Measurements from ENCODE around the gene PSAPL1.

The PSAPL1 gene

GRCh38 chr4:7436256-7436655 lies 1.5 kb upstream of the PSAPL1 start:
- Histone ChIP-seq H3K4me3 (IDR thresholded peaks at IDR 0.05; ENCODE audit: insufficient read depth, low read depth, low read length) (no peak overlapping the region), H3K27ac (no peak overlapping the region), H2AFZ (ENCODE audit: low read depth) (no peak overlapping the region), H3K4me2 (no peak overlapping the region), H3K27me3 (ENCODE audit: insufficient read depth, low read depth) (no peaks in the 10 kb centered on the region), H3K4me1 (ENCODE audit: low read depth, poor library complexity, severe bottlenecking) (no peaks in the 10 kb centered on the region), H4K20me1 (ENCODE audit: insufficient read depth) (no peaks in the 10 kb centered on the region), H3K79me2 (ENCODE audit: insufficient read depth, low read depth) (no peaks in the 10 kb centered on the region), H3K36me3 (ENCODE audit: insufficient read depth) (no peaks in the 10 kb centered on the region), H3K9ac (no peak overlapping the region)
- no peak for TF ChIP-seq CTCF (conservative IDR thresholded peaks at IDR 0.05; ENCODE audit: low read depth, low read length)

DNA sequence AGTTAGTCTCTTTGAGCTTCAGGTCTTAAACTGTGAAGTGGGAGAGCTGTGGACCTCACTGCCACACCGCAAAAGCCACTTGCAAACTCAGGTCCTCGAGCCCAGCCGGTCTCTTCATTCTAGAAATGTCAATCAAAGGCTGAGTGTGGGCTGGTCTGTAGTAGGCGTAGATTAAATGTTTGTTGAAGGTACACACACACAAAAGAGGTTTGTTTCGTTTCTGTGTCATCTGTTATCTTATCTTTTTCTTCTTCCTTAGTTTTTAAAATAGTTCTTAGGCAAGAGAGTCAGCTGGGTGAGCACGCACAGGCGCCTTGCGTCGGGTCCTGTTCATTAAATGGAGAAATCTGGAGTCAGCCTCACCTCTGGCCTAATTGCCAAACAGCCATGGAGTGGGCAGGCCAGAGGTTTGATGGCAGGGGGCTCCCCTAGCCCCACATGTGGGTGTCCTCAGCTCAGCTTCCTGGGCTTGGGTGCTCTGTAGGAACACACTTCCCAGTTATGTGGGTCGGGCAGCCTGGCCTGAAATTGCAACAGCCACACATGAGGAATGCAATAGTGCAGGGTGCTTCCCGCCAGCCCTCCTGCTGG lies 836 bp upstream of the PSAPL1 start:
- Histone ChIP-seq H3K79me2 (ENCODE audit: insufficient read depth, low read depth) (no peaks in the 10 kb centered on the region), H4K20me1 (ENCODE audit: insufficient read depth) (no peaks in the 10 kb centered on the region), H3K36me3 (ENCODE audit: insufficient read depth) (no peaks in the 10 kb centered on the region), H3K4me1 (ENCODE audit: low read depth, poor library complexity, severe bottlenecking) (no peaks in the 10 kb centered on the region), H3K27ac (no peak overlapping the region), H3K9ac (no peak overlapping the region), H3K27me3 (ENCODE audit: insufficient read depth, low read depth) (no peaks in the 10 kb centered on the region; the same call in 1 of the 2 replicates), H3K4me3 (IDR thresholded peaks at IDR 0.05; ENCODE audit: insufficient read depth, low read depth, low read length) (no peak overlapping the region), H2AFZ (ENCODE audit: low read depth) (no peak overlapping the region), H3K4me2 (no peak overlapping the region)
- TF ChIP-seq CTCF (conservative IDR thresholded peaks at IDR 0.05; ENCODE audit: low read depth, low read length), result no peak

GRCh38 chr4:7434141-7434765 lies 477 bp downstream of the PSAPL1 start:
- H3K36me3 ChIP-seq (ENCODE audit: insufficient read depth), result no peaks in the 10 kb centered on the region
- no peak for TF ChIP-seq CTCF (conservative IDR thresholded peaks at IDR 0.05; ENCODE audit: low read depth, low read length)
- H3K4me1 ChIP-seq (ENCODE audit: low read depth, poor library complexity, severe bottlenecking), result no peaks in the 10 kb centered on the region

GRCh38 chr4:7433376-7434140 lies 1.2 kb downstream of the PSAPL1 start:
- H3K4me3 ChIP-seq (IDR thresholded peaks at IDR 0.05; ENCODE audit: insufficient read depth, low read depth, low read length), result no peak overlapping the region
- H3K36me3 ChIP-seq (ENCODE audit: insufficient read depth), result no peaks in the 10 kb centered on the region
- TF ChIP-seq CTCF (conservative IDR thresholded peaks at IDR 0.05; ENCODE audit: low read depth, low read length), result no peak
- H3K4me1 ChIP-seq (ENCODE audit: low read depth, poor library complexity, severe bottlenecking), result no peaks in the 10 kb centered on the region
- H3K27me3 ChIP-seq (ENCODE audit: insufficient read depth, low read depth), result no peaks in the 10 kb centered on the region; the same call in 1 of the 2 replicates
- H2AFZ ChIP-seq (ENCODE audit: low read depth), result no peak overlapping the region
- no peaks in the 10 kb centered on the region for H3K79me2 ChIP-seq (ENCODE audit: insufficient read depth, low read depth)
- H3K4me2 ChIP-seq, result no peak overlapping the region
- no peaks in the 10 kb centered on the region for H4K20me1 ChIP-seq (ENCODE audit: insufficient read depth)
- H3K27ac ChIP-seq, result no peak overlapping the region
- H3K9ac ChIP-seq, result no peak overlapping the region

More at GRCh38 chr4:7434141-7434765, 477 bp downstream of the PSAPL1 start:
- Histone ChIP-seq H3K4me2 (no peak overlapping the region), H4K20me1 (ENCODE audit: insufficient read depth) (no peaks in the 10 kb centered on the region), H3K4me3 (IDR thresholded peaks at IDR 0.05; ENCODE audit: insufficient read depth, low read depth, low read length) (no peak overlapping the region), H2AFZ (ENCODE audit: low read depth) (no peak overlapping the region), H3K79me2 (ENCODE audit: insufficient read depth, low read depth) (no peaks in the 10 kb centered on the region), H3K27me3 (ENCODE audit: insufficient read depth, low read depth) (no peaks in the 10 kb centered on the region; the same call in 1 of the 2 replicates), H3K27ac (no peak overlapping the region), H3K9ac (no peak overlapping the region)
